GM12874 (cell line): Measurements from ENCODE around the gene ELP2.

Experiments used
- TF ChIP-seq, protein P1 (sequence below): IDR thresholded peaks from 2 replicates; pipeline ENCODE4 v1.5.1; 2011; ENCODE audit warnings: low read depth, mild to moderate bottlenecking, control low read depth, low read length, moderate library complexity; ENCODE audit not compliant: insufficient read depth

ELP2 gene

GRCh38 chr18:36162981-36163380 lies 33.3 kb downstream of the ELP2 start:
- TF ChIP-seq, protein P1, sequence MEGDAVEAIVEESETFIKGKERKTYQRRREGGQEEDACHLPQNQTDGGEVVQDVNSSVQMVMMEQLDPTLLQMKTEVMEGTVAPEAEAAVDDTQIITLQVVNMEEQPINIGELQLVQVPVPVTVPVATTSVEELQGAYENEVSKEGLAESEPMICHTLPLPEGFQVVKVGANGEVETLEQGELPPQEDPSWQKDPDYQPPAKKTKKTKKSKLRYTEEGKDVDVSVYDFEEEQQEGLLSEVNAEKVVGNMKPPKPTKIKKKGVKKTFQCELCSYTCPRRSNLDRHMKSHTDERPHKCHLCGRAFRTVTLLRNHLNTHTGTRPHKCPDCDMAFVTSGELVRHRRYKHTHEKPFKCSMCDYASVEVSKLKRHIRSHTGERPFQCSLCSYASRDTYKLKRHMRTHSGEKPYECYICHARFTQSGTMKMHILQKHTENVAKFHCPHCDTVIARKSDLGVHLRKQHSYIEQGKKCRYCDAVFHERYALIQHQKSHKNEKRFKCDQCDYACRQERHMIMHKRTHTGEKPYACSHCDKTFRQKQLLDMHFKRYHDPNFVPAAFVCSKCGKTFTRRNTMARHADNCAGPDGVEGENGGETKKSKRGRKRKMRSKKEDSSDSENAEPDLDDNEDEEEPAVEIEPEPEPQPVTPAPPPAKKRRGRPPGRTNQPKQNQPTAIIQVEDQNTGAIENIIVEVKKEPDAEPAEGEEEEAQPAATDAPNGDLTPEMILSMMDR = no peak

DNA sequence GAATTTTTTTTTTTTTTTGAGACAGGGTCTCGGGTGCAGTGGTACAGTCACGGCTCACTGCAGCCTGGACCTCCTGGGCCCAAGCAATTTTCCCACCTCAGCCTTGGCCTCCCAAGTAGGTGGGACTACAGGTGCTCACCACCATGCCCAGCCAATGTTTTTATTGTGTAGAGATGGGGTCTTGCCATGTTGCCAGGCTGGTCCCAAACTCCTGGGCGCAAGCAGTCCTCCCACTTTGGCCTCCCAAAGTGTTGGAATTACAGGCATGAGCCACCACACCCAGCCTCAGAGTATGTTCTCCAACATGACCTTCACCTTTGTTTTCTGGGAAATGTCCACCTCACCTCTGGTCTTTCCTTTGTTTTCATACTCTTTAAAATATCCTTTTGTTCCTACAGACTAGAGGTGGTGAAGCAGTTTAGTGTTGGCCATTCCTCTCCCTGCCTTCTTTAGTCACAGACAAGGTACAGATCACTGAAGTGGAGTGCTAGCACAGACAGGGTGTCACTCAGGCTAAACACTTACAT lies 38.1 kb downstream of the ELP2 start:
- TF ChIP-seq, protein P1 = no peak

GRCh38 chr18:36169938-36170337 lies 40.2 kb downstream of the ELP2 start:
- TF ChIP-seq, protein P1 = no peak

- TF ChIP-seq, protein P1 = no peak
These were observed 45.8 kb downstream of the ELP2 start for GRCh38 chr18:36175481-36175880.

- TF ChIP-seq, protein P1 = no peak
These were observed 46.5 kb downstream of the ELP2 start for GRCh38 chr18:36176177-36176584.

DNA sequence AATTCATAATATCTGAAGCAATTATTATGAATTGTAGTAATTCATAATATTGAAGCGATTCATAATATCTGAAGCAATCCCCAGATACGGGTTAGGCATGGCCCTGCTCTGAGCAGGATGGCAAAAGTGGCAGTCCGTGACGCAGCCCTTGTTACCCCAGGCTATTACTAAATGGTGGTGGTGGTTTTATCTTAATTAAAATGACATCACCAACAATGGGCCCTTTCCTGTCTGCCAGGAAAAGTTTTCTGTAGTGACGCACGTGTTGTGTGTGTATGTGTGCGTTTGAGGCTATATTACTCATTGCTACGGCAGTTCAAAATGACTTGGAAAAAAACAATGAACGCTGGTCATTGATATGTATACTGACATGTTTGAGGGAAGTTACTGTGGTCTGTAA lies 47.0 kb downstream of the ELP2 start:
- TF ChIP-seq, protein P1 = no peak

- TF ChIP-seq, protein P1 = no peak
These were observed 48.2 kb downstream of the ELP2 start for GRCh38 chr18:36177913-36178312.
